ENCODE data around the gene DECR2.

Gene DECR2

DNA sequence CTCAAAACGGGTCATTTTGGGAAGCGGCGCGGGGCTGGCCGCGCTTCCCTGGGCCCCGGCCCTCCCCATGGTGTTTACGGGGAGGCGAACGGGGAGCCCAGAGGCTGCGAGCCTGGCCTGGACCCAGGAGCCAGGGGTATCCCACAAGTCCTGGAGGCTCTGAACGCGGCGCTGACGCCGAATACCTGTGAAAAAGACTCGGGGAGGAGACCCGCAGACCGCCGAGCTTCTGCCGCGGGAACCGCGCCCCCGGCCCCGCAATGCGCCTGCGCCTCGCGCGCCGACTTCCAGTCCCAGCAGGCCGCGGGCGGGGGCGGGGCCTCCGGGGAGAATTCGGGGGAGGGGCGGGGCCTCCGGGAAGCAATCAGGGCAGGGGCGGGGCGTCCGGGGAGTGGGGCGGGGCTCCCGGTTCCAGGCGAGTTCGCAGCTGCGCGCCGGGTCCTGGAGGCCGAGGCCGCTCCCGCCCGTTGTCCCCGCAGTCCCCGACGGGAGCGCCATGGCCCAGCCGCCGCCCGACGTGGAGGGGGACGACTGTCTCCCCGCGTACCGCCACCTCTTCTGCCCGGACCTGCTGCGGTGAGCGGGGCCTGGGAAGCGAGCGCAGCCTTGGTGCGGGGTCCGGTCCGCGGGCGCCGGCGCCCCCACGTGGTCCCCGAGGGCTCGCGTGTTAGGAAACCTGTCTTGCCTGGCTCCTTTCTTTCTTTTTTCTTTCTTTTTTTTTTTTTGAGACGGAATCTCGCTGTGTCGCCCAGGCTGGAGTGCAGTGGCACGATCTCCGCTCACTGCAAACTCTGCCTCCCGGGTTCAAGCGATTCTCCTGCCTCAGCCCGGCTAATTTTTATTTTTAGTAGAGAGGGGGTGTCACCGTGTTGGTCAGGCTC lies at the start of gene DECR2:
TSS of gene DECR2 (plus strand) at position 418 of the 881 bp plus-strand sequence. CDS start at position 497, 79 bp downstream.
- H3K27ac ChIP-seq (ENCODE audit: low read depth, low read length), result peak within 1 kb of the TSS; percentile 86

DNA sequence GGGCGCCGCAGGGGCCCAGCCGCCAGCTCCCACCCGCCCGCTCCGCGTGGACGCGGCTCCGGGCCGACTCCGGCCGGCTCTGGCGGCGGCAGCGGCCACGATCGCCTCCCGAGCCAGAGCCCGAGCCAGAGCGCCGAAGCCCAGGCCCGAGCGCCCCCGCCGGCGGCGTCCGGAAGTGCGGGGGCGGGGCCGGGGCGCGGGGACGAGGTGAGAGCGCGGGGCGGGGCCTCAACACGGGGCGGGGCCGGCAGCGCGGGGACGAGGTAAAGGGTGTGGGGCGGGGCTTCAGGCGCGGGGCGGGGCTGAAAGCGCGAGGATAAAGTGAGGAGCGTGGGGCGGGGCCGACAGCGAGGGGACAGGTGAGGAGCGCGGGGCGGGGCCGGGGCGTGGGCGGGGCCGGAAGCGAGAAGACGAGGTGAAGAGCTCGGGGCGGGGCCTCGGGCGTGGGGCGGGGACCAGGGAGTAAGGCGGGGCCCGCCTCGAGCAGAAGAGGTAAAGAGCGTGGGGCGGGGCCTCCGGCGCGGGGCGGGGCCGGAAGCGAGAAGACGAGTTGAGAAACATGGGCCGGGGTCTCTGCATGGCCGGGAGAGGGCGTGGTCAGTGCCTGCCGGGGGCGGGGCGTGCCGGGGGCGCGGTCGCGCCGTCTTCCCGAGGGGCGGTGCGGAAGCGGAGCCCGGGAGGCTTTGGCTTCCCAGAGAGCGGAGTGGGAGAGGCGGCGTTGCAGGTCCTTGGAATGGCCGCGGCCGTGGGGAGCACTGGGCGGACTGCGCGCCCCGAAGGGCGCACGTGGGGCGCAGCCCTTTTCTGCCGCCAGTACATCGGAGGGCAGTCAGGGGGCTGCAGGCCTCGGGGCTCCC lies 48.9 kb upstream of the DECR2 start, which contains the start of gene AXIN1:
TSS of gene AXIN1 (minus strand) at position 177 of the 857 bp plus-strand sequence. CDS start 5,698 bp downstream, outside the sequence.
- Histone ChIP-seq H3K4me3 (ENCODE audit: low read depth in 1 of 2, low read length in 2 of 2) (peak within 1 kb of the TSS; percentile 69 to 71), H3K36me3 (ENCODE audit: control insufficient read depth in 1 of 2, insufficient read depth in 2 of 2, low read length in 2 of 2) (peaks cover 0 to 10% of the 10 kb centered on the region in 2 donors), H3K27me3 (ENCODE audit: control insufficient read depth in 1 of 2, insufficient read depth in 2 of 2, low read length in 2 of 2) (no peaks in the 10 kb centered on the region), H3K4me1 (ENCODE audit: control insufficient read depth in 1 of 2, insufficient read depth in 2 of 2, low read length in 2 of 2) (peaks cover 0 to 13% of the 10 kb centered on the region in 2 donors), H3K9ac (ENCODE audit: low read depth in 1 of 2, low read length in 2 of 2) (peak within 1 kb of the TSS; percentile 56 to 70), H3K9me3 (ENCODE audit: control insufficient read depth in 1 of 2, low read length in 2 of 2) (no peaks in the 10 kb centered on the region), H3K27ac (ENCODE audit: low read depth, low read length) (no peak within 1 kb of the TSS)

More for the DNA sequence above, at the start of gene DECR2:
- Histone ChIP-seq H3K4me1 (ENCODE audit: control insufficient read depth in 1 of 2, insufficient read depth in 2 of 2, low read length in 2 of 2) (peaks cover 17 to 25% of the 10 kb centered on the region in 2 donors), H3K9me3 (ENCODE audit: control insufficient read depth in 1 of 2, low read length in 2 of 2) (no peaks in the 10 kb centered on the region), H3K36me3 (ENCODE audit: control insufficient read depth in 1 of 2, insufficient read depth in 2 of 2, low read length in 2 of 2) (peaks cover 0 to 4% of the 10 kb centered on the region in 2 donors), H3K4me3 (ENCODE audit: low read depth in 1 of 2, low read length in 2 of 2) (peak within 1 kb of the TSS; percentile 73 to 86), H3K9ac (ENCODE audit: low read depth in 1 of 2, low read length in 2 of 2) (peak within 1 kb of the TSS; percentile 74 to 77), H3K27me3 (ENCODE audit: control insufficient read depth in 1 of 2, insufficient read depth in 2 of 2, low read length in 2 of 2) (no peaks in the 10 kb centered on the region)

DNA sequence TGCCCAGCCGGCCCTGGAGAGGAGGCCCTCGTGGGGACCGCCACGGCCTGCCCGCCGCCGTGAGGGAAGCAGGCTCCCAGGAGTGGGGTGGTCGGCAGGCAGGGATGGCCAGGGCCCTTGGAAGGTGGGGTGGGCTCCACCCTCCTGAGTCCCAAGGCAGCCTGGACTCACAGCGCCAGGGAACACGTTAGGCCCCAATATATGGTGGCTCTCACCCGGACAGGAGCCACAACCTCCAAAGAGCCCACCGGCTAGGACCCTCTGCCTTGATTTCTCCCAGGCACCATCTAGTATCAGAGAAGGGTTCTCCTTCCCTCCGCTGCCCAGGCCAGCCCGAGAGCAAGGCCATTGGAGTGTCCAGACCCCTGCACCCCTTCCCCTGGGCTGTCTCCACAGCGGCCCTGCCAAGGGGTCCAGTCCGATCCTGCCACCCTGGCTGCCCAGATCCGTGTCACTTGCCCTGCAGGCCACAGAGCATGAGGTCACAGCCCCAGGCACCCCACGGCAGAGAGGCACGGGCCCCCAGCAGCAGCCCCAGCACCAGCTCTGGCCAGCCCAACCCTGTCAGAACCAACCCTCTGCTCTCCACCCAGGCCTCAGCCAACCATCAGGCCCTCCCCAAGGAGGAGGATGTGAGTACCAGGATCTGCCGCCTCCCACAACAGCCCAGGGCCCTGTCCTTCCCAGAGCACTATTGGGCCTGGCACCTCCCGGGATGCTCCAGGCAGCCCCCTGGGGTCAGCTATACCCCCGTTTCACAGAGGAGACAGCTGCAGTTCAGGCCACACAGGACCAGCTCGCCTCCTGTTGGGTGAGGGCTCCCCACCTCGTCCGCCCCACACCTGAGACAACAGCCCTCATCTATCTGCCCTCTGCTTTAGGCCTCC lies 48.0 kb upstream of the DECR2 start:
- peak overlapping the region; percentile 47 to 71 for H3K4me3 ChIP-seq (ENCODE audit: low read depth in 1 of 2, low read length in 2 of 2)
- peak overlapping the region; percentile 56 to 70 for H3K9ac ChIP-seq (ENCODE audit: low read depth in 1 of 2, low read length in 2 of 2)
- H3K27ac ChIP-seq (ENCODE audit: low read depth, low read length), result no peak overlapping the region
- no peaks in the 10 kb centered on the region for H3K27me3 ChIP-seq (ENCODE audit: control insufficient read depth in 1 of 2, insufficient read depth in 2 of 2, low read length in 2 of 2)
- H3K36me3 ChIP-seq (ENCODE audit: control insufficient read depth in 1 of 2, insufficient read depth in 2 of 2, low read length in 2 of 2), result peaks cover 0 to 10% of the 10 kb centered on the region in 2 donors
- peaks cover 0 to 13% of the 10 kb centered on the region in 2 donors for H3K4me1 ChIP-seq (ENCODE audit: control insufficient read depth in 1 of 2, insufficient read depth in 2 of 2, low read length in 2 of 2)
- no peaks in the 10 kb centered on the region for H3K9me3 ChIP-seq (ENCODE audit: control insufficient read depth in 1 of 2, low read length in 2 of 2)

GRCh38 chr16:354291-354881 lies 47.3 kb upstream of the DECR2 start:
- H3K9me3 ChIP-seq (ENCODE audit: control insufficient read depth in 1 of 2, low read length in 2 of 2), result no peaks in the 10 kb centered on the region
- no peaks in the 10 kb centered on the region for H3K27me3 ChIP-seq (ENCODE audit: control insufficient read depth in 1 of 2, insufficient read depth in 2 of 2, low read length in 2 of 2)
- H3K36me3 ChIP-seq (ENCODE audit: control insufficient read depth in 1 of 2, insufficient read depth in 2 of 2, low read length in 2 of 2), result peaks cover 0 to 7% of the 10 kb centered on the region in 2 donors
- no peak overlapping the region for H3K9ac ChIP-seq (ENCODE audit: low read depth in 1 of 2, low read length in 2 of 2)
- H3K4me1 ChIP-seq (ENCODE audit: control insufficient read depth in 1 of 2, insufficient read depth in 2 of 2, low read length in 2 of 2), result peaks cover 0 to 13% of the 10 kb centered on the region in 2 donors
- H3K27ac ChIP-seq (ENCODE audit: low read depth, low read length), result no peak overlapping the region
- no peak overlapping the region for H3K4me3 ChIP-seq (ENCODE audit: low read depth in 1 of 2, low read length in 2 of 2)

DNA sequence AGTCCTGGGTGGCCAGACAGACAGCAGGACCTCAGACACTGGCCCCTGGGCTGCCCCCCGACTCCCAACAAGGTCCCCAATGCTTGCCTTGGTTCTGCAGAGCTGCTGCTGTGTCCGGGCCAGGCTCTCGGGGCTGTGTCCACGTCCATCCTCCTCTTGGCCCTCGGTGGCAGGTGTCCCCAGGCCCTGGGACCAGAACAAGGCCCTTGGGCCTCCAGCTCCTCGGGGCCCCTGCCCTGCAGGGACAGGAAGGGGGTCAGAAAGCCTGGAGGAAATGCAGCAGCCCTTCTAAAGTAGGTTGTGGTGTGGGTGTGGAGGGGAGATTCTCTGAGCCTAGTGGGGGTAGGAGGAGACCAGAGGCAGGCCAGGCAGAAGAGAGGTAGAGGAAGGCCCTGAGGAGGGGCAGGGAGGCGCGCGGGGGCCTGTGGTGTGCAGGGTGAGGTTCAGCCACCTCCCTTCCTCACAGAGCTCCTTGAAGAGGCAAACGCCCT lies 46.7 kb upstream of the DECR2 start:
- H3K4me1 ChIP-seq (ENCODE audit: control insufficient read depth in 1 of 2, insufficient read depth in 2 of 2, low read length in 2 of 2), result peaks cover 0 to 13% of the 10 kb centered on the region in 2 donors
- no peaks in the 10 kb centered on the region for H3K27me3 ChIP-seq (ENCODE audit: control insufficient read depth in 1 of 2, insufficient read depth in 2 of 2, low read length in 2 of 2)
- no peak overlapping the region for H3K27ac ChIP-seq (ENCODE audit: low read depth, low read length)
- H3K4me3 ChIP-seq (ENCODE audit: low read depth in 1 of 2, low read length in 2 of 2), result peak overlapping the region in 1 of 2 donors; percentile 15
- peaks cover 0 to 5% of the 10 kb centered on the region in 2 donors for H3K36me3 ChIP-seq (ENCODE audit: control insufficient read depth in 1 of 2, insufficient read depth in 2 of 2, low read length in 2 of 2)
- H3K9me3 ChIP-seq (ENCODE audit: control insufficient read depth in 1 of 2, low read length in 2 of 2), result no peaks in the 10 kb centered on the region
- no peak overlapping the region for H3K9ac ChIP-seq (ENCODE audit: low read depth in 1 of 2, low read length in 2 of 2)

- no peaks in the 10 kb centered on the region for H3K27me3 ChIP-seq (ENCODE audit: control insufficient read depth in 1 of 2, insufficient read depth in 2 of 2, low read length in 2 of 2)
- no peak overlapping the region for H3K9ac ChIP-seq (ENCODE audit: low read depth in 1 of 2, low read length in 2 of 2)
- H3K4me3 ChIP-seq (ENCODE audit: low read depth in 1 of 2, low read length in 2 of 2), result no peak overlapping the region
- H3K36me3 ChIP-seq (ENCODE audit: control insufficient read depth in 1 of 2, insufficient read depth in 2 of 2, low read length in 2 of 2), result no peaks in the 10 kb centered on the region
- no peaks in the 10 kb centered on the region for H3K9me3 ChIP-seq (ENCODE audit: control insufficient read depth in 1 of 2, low read length in 2 of 2)
- no peak overlapping the region for H3K27ac ChIP-seq (ENCODE audit: low read depth, low read length)
- peaks cover 0 to 4% of the 10 kb centered on the region in 2 donors for H3K4me1 ChIP-seq (ENCODE audit: control insufficient read depth in 1 of 2, insufficient read depth in 2 of 2, low read length in 2 of 2)
These were observed 44.9 kb upstream of the DECR2 start for GRCh38 chr16:356741-357140.

GRCh38 chr16:359067-359763 lies 42.5 kb upstream of the DECR2 start:
- Histone ChIP-seq H3K27me3 (ENCODE audit: control insufficient read depth in 1 of 2, insufficient read depth in 2 of 2, low read length in 2 of 2) (peaks cover 4 to 7% of the 10 kb centered on the region in 2 donors), H3K27ac (ENCODE audit: low read depth, low read length) (no peak overlapping the region), H3K4me3 (ENCODE audit: low read depth in 1 of 2, low read length in 2 of 2) (no peak overlapping the region)

GRCh38 chr16:359871-360697 lies 41.6 kb upstream of the DECR2 start:
- no peak overlapping the region for H3K27ac ChIP-seq (ENCODE audit: low read depth, low read length)
- no peaks in the 10 kb centered on the region for H3K9me3 ChIP-seq (ENCODE audit: control insufficient read depth in 1 of 2, low read length in 2 of 2)
- H3K9ac ChIP-seq (ENCODE audit: low read depth in 1 of 2, low read length in 2 of 2), result no peak overlapping the region
- H3K4me3 ChIP-seq (ENCODE audit: low read depth in 1 of 2, low read length in 2 of 2), result no peak overlapping the region
- H3K27me3 ChIP-seq (ENCODE audit: control insufficient read depth in 1 of 2, insufficient read depth in 2 of 2, low read length in 2 of 2), result peaks cover 4 to 7% of the 10 kb centered on the region in 2 donors
- H3K4me1 ChIP-seq (ENCODE audit: control insufficient read depth in 1 of 2, insufficient read depth in 2 of 2, low read length in 2 of 2), result no peaks in the 10 kb centered on the region
- H3K36me3 ChIP-seq (ENCODE audit: control insufficient read depth in 1 of 2, insufficient read depth in 2 of 2, low read length in 2 of 2), result no peaks in the 10 kb centered on the region

More at GRCh38 chr16:359067-359763, 42.5 kb upstream of the DECR2 start:
- Histone ChIP-seq H3K4me1 (ENCODE audit: control insufficient read depth in 1 of 2, insufficient read depth in 2 of 2, low read length in 2 of 2) (no peaks in the 10 kb centered on the region), H3K9ac (ENCODE audit: low read depth in 1 of 2, low read length in 2 of 2) (no peak overlapping the region), H3K9me3 (ENCODE audit: control insufficient read depth in 1 of 2, low read length in 2 of 2) (no peaks in the 10 kb centered on the region), H3K36me3 (ENCODE audit: control insufficient read depth in 1 of 2, insufficient read depth in 2 of 2, low read length in 2 of 2) (no peaks in the 10 kb centered on the region)

Data from duodenal mucosa (tissue), 2 donors.